CD14-positive monocyte (primary cell): ENCODE measurements around the gene ZDHHC11B. TPM values are rescaled to one million over a fixed set of nuclear protein-coding genes. Genes with fewer than 3 reads are reported as not detected.
"Not testable (repeated sequence)": the region's sequence is repeated elsewhere in the genome, so short reads cannot be mapped to it uniquely, and the experiment has no call there.

ENCODE experiments used
- DNase-seq, 3 donors: peaks; one replicate each; pipeline ENCODE4 v3.0.0-alpha.2; 2011 to 2022
- H2AFZ ChIP-seq: 2 replicates; pipeline ENCODE4 v1.6.0; 2012; ENCODE audit warnings: mild to moderate bottlenecking, low read depth, low read length, inconsistent platforms; ENCODE audit not compliant: insufficient read depth, poor library complexity, severe bottlenecking
- H3K27ac ChIP-seq, 2 donors: 1 replicate in 1 of 2; 2 replicates in 1 of 2; pipeline ENCODE4 v1.5.1; 2012 to 2013; ENCODE audit warnings: low read length in 2 of 2, control low read depth in 1 of 2, inconsistent platforms in 1 of 2, low read depth in 1 of 2, mild to moderate bottlenecking in 1 of 2
- H3K27me3 ChIP-seq, 2 donors: one replicate each; pipeline versions ENCODE4 v1.6.0 to v1.6.1; 2011 to 2013; ENCODE audit warnings: low read length in 2 of 2; ENCODE audit not compliant: control insufficient read depth in 2 of 2, insufficient read depth in 2 of 2
- H3K36me3 ChIP-seq, 2 donors: replicated peaks in 1 of 2; 1 replicate in 1 of 2; 2 replicates in 1 of 2; pipeline versions ENCODE4 v1.5.1 to v1.6.1; 2012 to 2013; ENCODE audit warnings: low read length in 2 of 2, control low read depth in 1 of 2, inconsistent platforms in 1 of 2, mild to moderate bottlenecking in 1 of 2; ENCODE audit not compliant: insufficient read depth in 2 of 2, control insufficient read depth in 1 of 2
- H3K4me1 ChIP-seq, 2 donors: 1 replicate in 1 of 2; 2 replicates in 1 of 2; pipeline versions ENCODE4 v1.5.1 to v1.6.1; 2012 to 2013; ENCODE audit warnings: low read length in 2 of 2, control low read depth in 1 of 2, inconsistent platforms in 1 of 2, mild to moderate bottlenecking in 1 of 2, moderate library complexity in 1 of 2; ENCODE audit not compliant: insufficient read depth in 2 of 2, control insufficient read depth in 1 of 2
- H3K4me2 ChIP-seq: replicated peaks from 2 replicates; pipeline ENCODE3; 2012; ENCODE audit warnings: low read length, moderate library complexity, mild to moderate bottlenecking; ENCODE audit not compliant: poor library complexity, severe bottlenecking; ENCODE audit errors: extremely low read depth
- H3K4me3 ChIP-seq, 3 experiments: fragments of 200-600 bp in 1 of 3; sonication (generic) in 1 of 3; replicated peaks in 1 of 3; 1 replicate in 2 of 3; 2 replicates in 1 of 3; pipeline ENCODE4 v1.5.1; 2011 to 2013; ENCODE audit warnings: low read length in 3 of 3, mild to moderate bottlenecking in 3 of 3, control low read depth in 2 of 3, low read depth in 2 of 3, inconsistent platforms in 1 of 3, moderate library complexity in 1 of 3
- H3K79me2 ChIP-seq: 2 replicates; pipeline ENCODE4 v1.6.0; 2012; ENCODE audit warnings: mild to moderate bottlenecking, control low read depth, inconsistent platforms, low read length, moderate library complexity; ENCODE audit not compliant: insufficient read depth
- H3K9ac ChIP-seq: 2 replicates; pipeline ENCODE4 v1.6.0; 2017; ENCODE audit warnings: low read length, mild to moderate bottlenecking; ENCODE audit not compliant: insufficient read depth, poor library complexity, severe bottlenecking
- H3K9me3 ChIP-seq, 2 donors: replicated peaks in 1 of 2; 1 replicate in 1 of 2; 2 replicates in 1 of 2; pipeline versions ENCODE4 v1.5.1 to v1.6.1; 2012 to 2013; ENCODE audit warnings: low read length in 2 of 2, control low read depth in 1 of 2; ENCODE audit not compliant: control insufficient read depth in 1 of 2, insufficient read depth in 1 of 2
- H4K20me1 ChIP-seq: 2 replicates; pipeline ENCODE4 v1.6.0; 2012; ENCODE audit warnings: mild to moderate bottlenecking, low read length, control low read depth, moderate library complexity; ENCODE audit not compliant: insufficient read depth
- H3K27ac Mint-ChIP-seq, 7 donors: one replicate each; pipeline ENCODE4 v1.8.0; 2020; ENCODE audit warnings: mild to moderate bottlenecking in 7 of 7, mixed read lengths in 7 of 7, moderate library complexity in 6 of 7, inconsistent platforms in 2 of 7
- H3K27me3 Mint-ChIP-seq, 3 donors: one replicate each; pipeline ENCODE4 v1.8.0; 2021 to 2022; ENCODE audit warnings: low read depth in 3 of 3, mild to moderate bottlenecking in 3 of 3, mixed read lengths in 3 of 3, moderate library complexity in 3 of 3, inconsistent platforms in 1 of 3
- H3K36me3 Mint-ChIP-seq, 2 donors: one replicate each; pipeline ENCODE4 v1.8.0; 2020; ENCODE audit warnings: mixed read lengths in 2 of 2, inconsistent platforms in 1 of 2, mild to moderate bottlenecking in 1 of 2
- H3K4me1 Mint-ChIP-seq: one replicate; pipeline ENCODE4 v1.8.0; 2020; ENCODE audit warnings: mild to moderate bottlenecking, mixed read lengths
- H3K4me3 Mint-ChIP-seq, 2 donors: one replicate each; pipeline ENCODE4 v1.8.0; 2020; ENCODE audit warnings: mild to moderate bottlenecking in 2 of 2, mixed read lengths in 2 of 2, moderate library complexity in 1 of 2
- H3K9me3 Mint-ChIP-seq, 7 donors: one replicate each; pipeline ENCODE4 v1.8.0; 2020 to 2022; ENCODE audit warnings: mixed read lengths in 7 of 7, mild to moderate bottlenecking in 6 of 7, moderate library complexity in 6 of 7, inconsistent platforms in 2 of 7
- WGBS: methylation state at CpG from one replicate; pipeline ENCODE4 v1.1.5; 2013; ENCODE audit warnings: missing lambda C conversion rate; ENCODE audit not compliant: insufficient coverage; 5-methylcytosine and 5-hydroxymethylcytosine counted together
- intact Hi-C, 2 donors: fragments of 100-400 bp; cut with micrococcal nuclease; formaldehyde crosslinking; loops; one replicate each; pipeline versions ENCODE4 v1.15.0 to v1.15.1; 2023
- polyA plus RNA-seq, 3 donors: library from polyadenylated mRNA; depleted of rRNA in 1 of 3; unstranded in 2 of 3; stranded (reverse) in 1 of 3; fragments of 300-500 nt in 2 of 3; fragments of >200 nt in 1 of 3; fragmentation: Illumina TruSeq in 2 of 3; gene quantifications; 1 replicate in 2 of 3; 2 replicates in 1 of 3; pipeline ENCODE4 v1.2.3, GENCODE V29; 2012 to 2021

Gene ZDHHC11B
- polyA plus RNA-seq, 3 donors = not detected

GRCh38 chr5:727087-727486, 57.4 kb downstream of the ZDHHC11B start:
- H3K27me3 Mint-ChIP-seq, H3K27ac Mint-ChIP-seq, H3K9me3 Mint-ChIP-seq, H3K36me3 Mint-ChIP-seq, H3K4me3 Mint-ChIP-seq, H3K27me3 ChIP-seq, H3K9me3 ChIP-seq, H3K27ac ChIP-seq, DNase-seq, H3K36me3 ChIP-seq, H2AFZ ChIP-seq, H3K9ac ChIP-seq, H4K20me1 ChIP-seq, H3K79me2 ChIP-seq, H3K4me2 ChIP-seq, intact Hi-C loops, H3K4me1 Mint-ChIP-seq, H3K4me1 ChIP-seq, H3K4me3 ChIP-seq: not testable (repeated sequence)
- WGBS = no CpG with 5 or more reads among the region's 9 CpGs

GRCh38 chr5:723865-724264, 60.7 kb downstream of the ZDHHC11B start:
- H3K9ac ChIP-seq, intact Hi-C loops, H3K27me3 ChIP-seq, H3K36me3 Mint-ChIP-seq, DNase-seq, H2AFZ ChIP-seq, H4K20me1 ChIP-seq, H3K4me1 ChIP-seq, H3K4me1 Mint-ChIP-seq, H3K4me2 ChIP-seq, H3K27ac ChIP-seq, H3K36me3 ChIP-seq, H3K79me2 ChIP-seq, H3K9me3 ChIP-seq, H3K4me3 Mint-ChIP-seq, H3K27ac Mint-ChIP-seq, H3K4me3 ChIP-seq: not testable (repeated sequence)
- H3K9me3 Mint-ChIP-seq = peaks cover 4 to 14% (median 6%) of the 10 kb centered on the region in 7 donors
- peaks cover 5 to 12% (median 8%) of the 10 kb centered on the region in 3 donors for H3K27me3 Mint-ChIP-seq
- no CpG with 5 or more reads among the region's 6 CpGs for WGBS

- WGBS = no CpG with 5 or more reads among the region's 4 CpGs
- H2AFZ ChIP-seq, H3K4me3 ChIP-seq, H3K9ac ChIP-seq, H4K20me1 ChIP-seq, H3K4me1 Mint-ChIP-seq, H3K4me2 ChIP-seq, H3K4me1 ChIP-seq, H3K9me3 ChIP-seq, H3K79me2 ChIP-seq, H3K36me3 Mint-ChIP-seq, H3K36me3 ChIP-seq, DNase-seq, H3K27ac Mint-ChIP-seq, H3K4me3 Mint-ChIP-seq, H3K27me3 ChIP-seq, H3K27ac ChIP-seq, intact Hi-C loops: not testable (repeated sequence)
- H3K27me3 Mint-ChIP-seq = peaks cover 10 to 14% (median 10%) of the 10 kb centered on the region in 3 donors
- peaks cover 7 to 20% (median 10%) of the 10 kb centered on the region in 7 donors for H3K9me3 Mint-ChIP-seq
Observed at GRCh38 chr5:723309-723708, 61.2 kb downstream of the ZDHHC11B start.

GRCh38 chr5:719379-719778, 65.2 kb downstream of the ZDHHC11B start:
- not testable (repeated sequence) for H3K27ac Mint-ChIP-seq

More at GRCh38 chr5:719379-719778, 65.2 kb downstream of the ZDHHC11B start:
- H3K4me3 Mint-ChIP-seq, H4K20me1 ChIP-seq, H3K4me1 Mint-ChIP-seq, H3K4me3 ChIP-seq, H3K27me3 ChIP-seq, H3K9me3 ChIP-seq, H3K4me2 ChIP-seq, H2AFZ ChIP-seq, H3K9ac ChIP-seq, H3K79me2 ChIP-seq, H3K36me3 Mint-ChIP-seq, H3K36me3 ChIP-seq, H3K27ac ChIP-seq, DNase-seq, H3K4me1 ChIP-seq: not testable (repeated sequence)
- H3K27me3 Mint-ChIP-seq = peaks cover 14 to 27% (median 18%) of the 10 kb centered on the region in 3 donors
- peaks cover 10 to 26% (median 15%) of the 10 kb centered on the region in 7 donors for H3K9me3 Mint-ChIP-seq
- intact Hi-C loops = loop anchor here in 1 of 2 donors (10.0 kb wide), 1 partner anchor 75 kb away; no protein-coding TSS in a partner anchor
- no CpG with 5 or more reads among the region's 1 CpG for WGBS
